Stimulated activated CD4-positive, alpha-beta T cell treated with anti-CD3 and anti-CD28 coated beads, Interleukin-1b, Interleukin-23, amount 100 ng/mL, for 4 hours (primary cell): ENCODE measurements around the gene EML1.

Source experiments
- DNase-seq, 2 donors: peaks; one replicate each; pipeline ENCODE4 v3.0.0-alpha.2; 2020; ENCODE audit warnings: low read depth in 2 of 2

EML1 gene

DNA sequence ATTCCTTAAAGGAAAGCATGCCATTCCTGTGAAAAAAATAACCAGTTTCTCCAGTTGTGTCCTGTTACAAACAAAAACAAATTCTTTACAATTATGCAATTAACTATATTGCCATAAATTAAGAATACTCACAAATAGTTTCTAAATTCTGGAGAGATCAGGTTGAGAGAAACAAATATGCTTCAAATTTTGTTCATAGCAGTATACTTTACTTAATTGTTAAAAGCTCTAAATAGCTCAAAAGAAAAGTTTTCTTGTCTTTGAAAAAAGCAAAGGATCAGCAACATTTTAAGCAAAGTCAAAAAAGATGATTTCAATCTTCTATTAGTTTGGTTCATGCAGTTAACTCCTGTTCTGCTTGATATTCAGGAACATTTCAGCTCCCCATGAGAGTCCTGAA is 109.7 kb downstream of the EML1 start:
- no peak for DNase-seq

- no peak for DNase-seq
These were observed 111.3 kb downstream of the EML1 start for GRCh38 chr14:99904506-99904905.

DNA sequence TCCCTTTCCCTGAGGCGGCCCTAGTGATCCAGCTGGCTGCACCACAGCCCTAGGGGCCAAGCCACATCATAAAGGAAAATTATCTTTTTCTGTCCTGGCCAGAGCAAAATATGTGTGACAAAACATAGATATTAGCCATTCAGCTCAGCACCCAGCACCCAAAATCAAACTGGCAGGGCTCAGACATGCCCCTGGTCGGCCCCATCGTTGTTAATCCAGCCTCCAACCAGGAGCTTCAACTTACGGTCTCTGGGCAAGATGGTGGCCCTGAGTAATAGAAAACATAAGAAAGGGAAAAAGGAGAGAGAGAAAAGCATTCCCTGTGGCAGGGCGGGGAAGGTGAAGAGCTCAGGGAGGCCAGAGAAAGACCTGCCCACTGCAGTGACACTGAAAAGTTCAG is 111.9 kb downstream of the EML1 start:
- no peak for DNase-seq

- no peak for DNase-seq
These were observed 114.8 kb downstream of the EML1 start for GRCh38 chr14:99907761-99908652.

DNA sequence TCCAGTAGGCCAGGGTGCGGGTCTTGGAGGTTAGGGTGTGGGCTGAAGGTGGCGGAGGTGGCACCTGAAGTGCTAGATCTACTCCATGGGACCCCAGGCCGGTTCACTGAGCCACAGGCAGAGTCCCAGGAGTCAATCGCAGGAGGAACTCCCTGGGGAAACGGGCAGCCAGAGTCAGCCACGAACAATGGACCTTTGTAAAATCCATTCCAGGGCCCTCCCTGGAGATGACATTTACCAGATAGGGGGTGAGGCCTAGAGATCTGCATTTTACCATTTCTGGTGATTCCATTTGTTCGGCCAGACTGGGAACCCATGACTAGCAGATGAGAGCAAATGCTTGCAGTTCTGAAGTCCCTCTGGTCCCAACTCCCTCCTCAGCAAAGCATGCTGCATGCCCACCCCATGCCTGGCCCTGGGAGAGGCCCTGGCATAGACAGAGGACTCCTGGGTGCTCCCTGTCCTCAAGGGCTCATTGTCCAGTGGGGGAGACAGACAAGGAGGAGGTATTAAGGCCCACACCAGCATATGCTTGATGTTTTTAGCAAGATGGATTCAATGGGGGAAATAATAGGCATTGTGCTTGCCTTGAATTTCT is 115.5 kb downstream of the EML1 start:
- no peak for DNase-seq

DNA sequence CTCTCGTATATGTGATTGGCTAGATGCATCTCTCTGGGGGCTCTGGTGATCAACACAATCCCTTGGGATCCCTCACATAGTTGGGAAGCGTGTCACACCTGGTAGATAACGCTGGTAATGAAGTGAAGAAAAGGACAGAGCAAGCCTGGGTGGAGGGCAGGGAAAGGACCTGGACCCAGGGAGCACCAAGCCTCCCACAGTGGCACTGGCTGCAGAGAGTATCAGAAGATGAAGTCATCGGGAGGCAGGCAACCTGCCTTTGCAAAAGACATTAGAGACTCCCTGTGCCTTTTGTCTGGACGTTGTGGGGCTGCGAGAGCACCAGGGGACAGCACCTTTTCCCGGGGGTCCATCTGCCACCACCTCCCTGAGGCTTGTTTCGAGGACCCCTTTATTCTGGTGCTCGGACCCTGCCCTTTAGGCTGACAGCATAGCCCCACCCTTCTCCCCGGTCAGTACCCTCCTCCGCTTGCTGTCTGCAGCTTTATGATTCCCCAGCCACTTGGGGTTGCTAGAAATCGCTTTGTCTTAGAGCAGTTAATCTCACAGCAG is 116.4 kb downstream of the EML1 start:
- no peak for DNase-seq

DNA sequence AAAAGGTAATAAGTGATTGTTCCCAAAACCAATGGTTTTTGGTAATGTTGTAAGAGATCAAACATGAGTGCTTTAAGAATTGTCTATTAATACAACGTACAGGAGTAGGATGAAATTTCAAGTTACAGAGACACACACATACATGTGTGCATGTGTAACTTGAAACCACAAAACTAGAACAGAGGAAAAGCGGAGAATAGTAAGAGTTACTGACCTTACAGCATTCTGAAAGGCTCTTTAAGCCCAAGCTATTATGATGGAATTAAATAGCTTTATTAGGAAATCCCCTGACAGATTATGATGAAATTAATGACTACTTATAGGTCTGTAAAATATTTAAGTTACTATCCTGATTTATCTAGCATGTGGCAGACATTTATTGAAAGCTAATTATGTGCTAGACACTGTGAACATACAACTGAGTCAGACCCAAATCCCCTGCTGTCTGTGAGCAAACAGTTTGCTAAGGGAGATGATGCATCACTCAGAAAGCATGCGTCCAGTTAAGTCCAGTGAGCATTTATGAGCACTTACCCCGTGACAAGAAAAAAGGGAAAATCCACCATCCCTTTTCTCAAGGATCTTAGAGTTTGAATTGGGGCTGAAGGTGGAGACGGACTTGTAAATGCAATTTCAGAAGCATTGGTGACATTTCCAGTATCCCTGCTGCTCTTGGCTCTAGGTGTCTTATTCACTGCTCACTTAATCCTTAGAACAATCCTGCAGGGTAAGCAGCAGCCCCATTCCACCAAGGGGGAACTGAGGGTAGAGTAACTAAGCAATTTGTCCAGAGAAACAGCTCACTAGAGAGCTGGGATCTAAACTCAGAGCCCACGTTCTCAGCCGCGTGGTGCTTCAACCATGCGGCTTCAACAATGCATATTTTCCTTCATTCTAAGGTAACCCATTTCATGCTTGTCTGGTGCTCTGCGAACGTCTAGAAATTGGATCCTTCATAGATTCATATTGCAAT is 117.4 kb downstream of the EML1 start:
- DNase-seq: no peak

- DNase-seq: no peak
These were observed 122.3 kb downstream of the EML1 start for GRCh38 chr14:99915305-99916090.

GRCh38 chr14:99916091-99916383 is 122.8 kb downstream of the EML1 start:
- no peak for DNase-seq

DNA sequence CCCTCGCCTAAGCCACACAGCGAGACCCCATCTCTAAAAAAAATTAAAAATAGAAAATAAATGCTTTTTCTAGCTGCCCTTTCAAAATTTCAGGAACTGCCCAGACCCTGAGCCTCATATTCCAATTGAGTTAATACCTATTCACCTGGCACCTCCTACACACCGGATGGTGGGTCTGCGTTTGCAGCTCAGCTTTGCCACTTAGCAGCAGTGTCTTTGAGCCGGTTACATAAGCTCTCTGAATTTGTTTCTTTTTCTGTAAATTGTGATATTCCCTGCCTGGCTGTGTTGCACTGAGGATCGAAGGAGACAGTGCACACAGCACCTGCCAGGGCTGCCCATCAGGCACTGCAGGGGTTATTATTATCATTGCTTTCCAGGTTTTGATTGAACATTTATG is 125.6 kb downstream of the EML1 start:
- no peak for DNase-seq

- no peak for DNase-seq
These were observed 128.2 kb downstream of the EML1 start for GRCh38 chr14:99921425-99921824.

DNA sequence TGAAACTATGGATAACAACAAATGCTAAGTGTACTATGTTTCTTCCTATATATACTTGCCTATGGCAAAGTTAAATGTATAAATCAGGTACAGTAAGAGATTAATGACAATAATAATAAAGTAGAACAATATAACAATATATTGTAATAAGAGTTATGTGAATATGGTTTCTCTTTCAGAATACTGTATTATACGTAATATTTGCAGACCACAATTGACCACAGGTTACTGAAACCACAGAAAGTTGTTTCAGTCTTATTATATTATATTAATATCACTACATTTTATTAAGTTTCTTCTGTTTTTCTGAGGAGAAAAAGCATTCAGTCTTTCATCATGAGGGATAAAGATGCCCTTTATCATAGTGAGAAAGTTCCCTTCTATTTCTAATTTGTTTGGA is 131.2 kb downstream of the EML1 start:
- no peak for DNase-seq

DNA sequence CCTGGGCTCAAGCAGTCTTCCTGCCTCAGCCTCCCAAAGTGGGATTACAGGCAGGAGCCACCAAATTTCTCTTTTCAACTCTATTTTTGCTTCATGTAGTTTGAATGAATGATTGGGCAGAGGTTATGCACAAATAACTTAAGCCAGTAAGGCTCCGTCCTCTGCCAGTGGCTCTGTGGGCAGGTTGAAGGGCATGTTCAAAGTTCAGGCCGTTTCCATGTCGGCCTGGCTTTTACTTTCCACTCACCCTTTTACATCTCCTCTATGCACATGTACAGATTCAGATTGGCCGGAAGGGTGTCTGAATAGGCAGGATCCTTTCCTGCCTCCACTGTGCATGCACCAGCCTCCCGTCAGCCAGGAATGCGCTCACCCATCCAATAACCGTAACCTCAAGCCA is 132.3 kb downstream of the EML1 start:
- DNase-seq: no peak

GRCh38 chr14:99928963-99929362 is 135.8 kb downstream of the EML1 start:
- no peak for DNase-seq

DNA sequence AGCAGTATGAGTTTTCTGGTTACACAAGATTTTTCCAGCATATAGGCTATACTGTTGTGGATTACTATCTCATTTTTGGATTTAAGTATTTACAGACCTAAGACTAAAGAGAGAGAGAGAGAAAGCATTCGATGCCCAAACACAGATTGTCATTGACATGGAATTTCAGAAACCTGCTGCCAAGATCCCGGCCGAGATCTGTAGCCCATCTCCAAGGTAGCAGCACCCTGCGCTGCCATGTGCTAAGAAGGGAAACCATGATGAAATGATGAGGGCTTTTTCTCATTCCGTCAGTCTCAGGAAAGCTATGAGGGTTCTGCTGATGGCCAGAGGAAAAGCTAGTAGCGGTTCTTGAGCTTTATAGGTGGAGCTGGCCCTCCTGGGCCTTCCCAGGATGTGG is 136.4 kb downstream of the EML1 start:
- no peak for DNase-seq

- DNase-seq: no peak
These were observed 137.4 kb downstream of the EML1 start for GRCh38 chr14:99930420-99931274.

DNA sequence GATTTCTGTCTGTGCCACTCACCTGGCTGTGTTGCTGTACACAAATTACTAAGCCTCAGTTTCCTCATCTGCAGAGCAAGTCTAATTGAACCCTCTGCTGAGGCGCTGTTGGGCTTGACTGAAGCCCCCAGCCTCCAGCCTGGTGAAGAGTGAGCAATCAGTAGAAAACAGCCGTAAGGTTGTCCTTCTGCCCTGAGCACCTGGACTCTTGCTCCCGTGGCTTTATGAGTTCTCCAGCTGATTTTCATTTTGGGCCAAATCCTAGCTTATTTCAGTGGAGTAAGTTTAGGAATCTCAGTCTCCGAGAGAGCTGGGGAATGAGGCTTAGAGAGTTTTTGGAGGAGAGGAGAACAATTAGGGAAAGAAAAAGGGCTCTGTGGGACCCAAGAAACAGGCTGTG is 138.1 kb downstream of the EML1 start:
- no peak for DNase-seq

- DNase-seq: no peak
These were observed 142.8 kb downstream of the EML1 start for GRCh38 chr14:99936056-99936455.

DNA sequence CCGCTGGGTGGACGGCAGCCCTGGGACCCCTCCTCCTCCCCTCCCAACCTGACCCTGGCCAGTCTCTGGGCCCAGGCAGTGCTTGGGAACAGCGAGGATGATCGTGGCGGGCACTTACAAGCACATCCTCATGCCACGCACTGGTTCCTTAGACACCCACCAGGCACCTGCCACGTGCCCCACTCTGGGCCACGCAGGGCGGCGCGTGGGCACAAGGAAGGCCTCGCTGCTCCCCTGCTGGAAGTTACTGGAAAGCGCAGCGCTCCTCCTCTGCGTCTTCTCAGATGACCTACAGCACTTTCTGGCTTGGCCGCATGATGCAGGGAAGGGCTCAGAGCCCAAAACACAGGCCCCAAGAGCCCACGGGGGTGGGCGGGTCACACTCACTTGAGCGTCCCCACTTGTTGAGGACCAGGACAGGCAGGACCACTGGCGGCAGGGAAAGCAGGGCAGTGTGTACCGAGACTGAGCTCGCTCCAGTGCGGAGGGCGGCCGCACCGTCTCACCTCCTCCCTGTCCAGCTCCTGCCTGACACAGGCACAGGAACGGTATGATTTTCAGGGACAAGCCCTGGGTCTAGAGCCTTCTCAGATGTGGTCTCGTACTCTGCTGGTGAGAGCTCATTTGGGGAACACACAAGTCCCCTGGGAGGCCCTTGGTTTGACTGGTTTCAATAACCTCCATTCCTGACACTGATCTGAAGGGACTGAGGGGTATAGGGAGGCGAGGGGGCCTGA is 143.7 kb downstream of the EML1 start:
- no peak for DNase-seq
